H1 (cell line): ENCODE data around the gene CHD9. TPM values are rescaled to one million over a fixed set of nuclear protein-coding genes. Genes with fewer than 3 reads are reported as not detected.
A peak's percentile ranks its signal among the peaks of the same experiment; 100 is the strongest.

Experiments
- CTCF ChIA-PET: fragments of 300-600 bp; sonication (Branson Sonifier 250); formaldehyde crosslinking; loops from one replicate; lab custom pipeline; 2021; ENCODE audit not compliant: partially characterized antibody; lab: Charles Lee
- POLR2A ChIA-PET: fragments of 300-600 bp; sonication (Branson Sonifier 250); formaldehyde crosslinking; loops from one replicate; lab custom pipeline; 2021; ENCODE audit warnings: inconsistent platforms; ENCODE audit not compliant: partially characterized antibody; lab: Charles Lee
- DNase-seq, 2 experiments: peaks; one replicate each; pipeline versions ENCODE4 v3.0.0 to v3.0.0-alpha.2; 2010 to 2022; ENCODE audit warnings: low spot score in 2 of 2, low read depth in 1 of 2, mixed read lengths in 1 of 2
- FAIRE-seq: peaks from 2 replicates; lab custom pipeline; 2011; peaks lifted over from hg19 to GRCh38; lab: Jason Lieb, UNC
- H2AFZ ChIP-seq: 2 replicates; pipeline ENCODE4 v1.8.1; 2012; ENCODE audit warnings: low read length, inconsistent platforms
- H2AK5ac ChIP-seq: 2 replicates; pipeline ENCODE4 v1.6.1; 2013; ENCODE audit warnings: low read depth, low read length
- H2BK120ac ChIP-seq: replicated peaks from 2 replicates; pipeline ENCODE3; 2013; ENCODE audit warnings: low read depth, low read length, inconsistent platforms
- H2BK12ac ChIP-seq: 2 replicates; pipeline ENCODE4 v1.6.1; 2013; ENCODE audit warnings: low read depth, low read length
- H2BK15ac ChIP-seq: 2 replicates; pipeline ENCODE4 v1.6.1; 2013; ENCODE audit warnings: low read length
- H2BK20ac ChIP-seq: 2 replicates; pipeline ENCODE4 v1.6.1; 2013; ENCODE audit warnings: low read length
- H2BK5ac ChIP-seq: 2 replicates; pipeline ENCODE4 v1.6.1; 2013; ENCODE audit warnings: low read depth, low read length
- H3K14ac ChIP-seq: 2 replicates; pipeline ENCODE4 v1.6.1; 2013; ENCODE audit warnings: inconsistent platforms; ENCODE audit not compliant: insufficient read length
- H3K18ac ChIP-seq: 2 replicates; pipeline ENCODE4 v1.6.1; 2013; ENCODE audit warnings: low read length; ENCODE audit errors: extremely low read depth
- H3K23ac ChIP-seq: 2 replicates; pipeline ENCODE4 v1.6.1; 2013; ENCODE audit warnings: inconsistent platforms; ENCODE audit not compliant: insufficient read length
- H3K23me2 ChIP-seq: 2 replicates; pipeline ENCODE4 v1.6.1; 2013; ENCODE audit warnings: low read depth, low read length
- H3K27ac ChIP-seq: 2 replicates; pipeline ENCODE4 v1.6.1; 2011; ENCODE audit warnings: low read depth, low read length, inconsistent platforms
- H3K27me3 ChIP-seq, 4 experiments: replicated peaks in 1 of 4; 1 replicate in 1 of 4; 2 replicates in 3 of 4; pipeline versions ENCODE4 v1.6.1 to v1.8.1; 2011 to 2013; ENCODE audit warnings: low read length in 3 of 4, mild to moderate bottlenecking in 3 of 4, inconsistent platforms in 2 of 4, mixed read lengths in 2 of 4, moderate library complexity in 1 of 4; ENCODE audit not compliant: control insufficient read depth in 3 of 4, insufficient read depth in 3 of 4; ENCODE audit errors: extremely low read depth in 1 of 4
- H3K36me3 ChIP-seq, 4 experiments: 2 replicates each; pipeline versions ENCODE4 v1.6.1 to v1.8.1; 2011 to 2013; ENCODE audit warnings: mild to moderate bottlenecking in 4 of 4, low read length in 3 of 4, moderate library complexity in 2 of 4, control low read depth in 1 of 4, inconsistent platforms in 1 of 4; ENCODE audit not compliant: insufficient read depth in 4 of 4, control insufficient read depth in 2 of 4
- H3K4ac ChIP-seq: replicated peaks from 2 replicates; pipeline ENCODE3; 2013; ENCODE audit warnings: low read length, low read depth, mixed read lengths, inconsistent platforms; ENCODE audit not compliant: insufficient read length
- H3K4me1 ChIP-seq, 4 experiments: replicated peaks in 1 of 4; 1 replicate in 1 of 4; 2 replicates in 3 of 4; pipeline versions ENCODE4 v1.6.1 to v1.8.1; 2011 to 2013; ENCODE audit warnings: low read length in 3 of 4, inconsistent platforms in 2 of 4, mixed read lengths in 1 of 4; ENCODE audit not compliant: insufficient read depth in 4 of 4, control insufficient read depth in 3 of 4
- H3K4me2 ChIP-seq, 2 experiments: 2 replicates each; pipeline versions ENCODE4 v1.6.1 to v1.8.1; 2011 to 2013; ENCODE audit warnings: low read depth in 2 of 2, low read length in 2 of 2, control low read depth in 1 of 2, inconsistent platforms in 1 of 2, mild to moderate bottlenecking in 1 of 2; ENCODE audit not compliant: insufficient read depth in 1 of 2
- H3K4me3 ChIP-seq, 4 experiments: fragments of 200-600, 300-600 bp in 1 of 4; sonication (generic), shearing (Covaris generic), sonication (Bioruptor Twin) in 1 of 4; 2 replicates each; pipeline versions ENCODE4 v1.5.1 to v1.8.1; 2011 to 2016; ENCODE audit warnings: low read length in 4 of 4, low read depth in 3 of 4, control low read depth in 2 of 4, inconsistent platforms in 2 of 4, mild to moderate bottlenecking in 2 of 4, mixed read lengths in 1 of 4, moderate library complexity in 1 of 4; ENCODE audit not compliant: insufficient read depth in 2 of 4; ENCODE audit errors: extremely low read depth in 1 of 4
- H3K56ac ChIP-seq: replicated peaks from 2 replicates; pipeline ENCODE3; 2013; ENCODE audit warnings: low read depth, mild to moderate bottlenecking, mixed read lengths, low read length, inconsistent platforms; ENCODE audit not compliant: insufficient read length
- H3K79me1 ChIP-seq: 2 replicates; pipeline ENCODE4 v1.6.1; 2013; ENCODE audit warnings: low read depth, low read length, control low read depth
- H3K79me2 ChIP-seq, 2 experiments: 2 replicates each; pipeline versions ENCODE4 v1.6.1 to v1.8.1; 2012 to 2013; ENCODE audit warnings: low read length in 2 of 2, mild to moderate bottlenecking in 2 of 2, inconsistent platforms in 1 of 2; ENCODE audit not compliant: insufficient read depth in 2 of 2, control insufficient read depth in 1 of 2
- H3K9ac ChIP-seq, 4 experiments: replicated peaks in 1 of 4; 1 replicate in 1 of 4; 2 replicates in 3 of 4; pipeline versions ENCODE4 v1.6.1 to v1.8.1; 2011 to 2013; ENCODE audit warnings: low read depth in 3 of 4, low read length in 3 of 4, control low read depth in 2 of 4, mild to moderate bottlenecking in 2 of 4, moderate library complexity in 2 of 4, inconsistent platforms in 1 of 4; ENCODE audit errors: extremely low read depth in 1 of 4
- H3K9me3 ChIP-seq, 2 experiments: 2 replicates each; pipeline versions ENCODE4 v1.6.1 to v1.8.1; 2012 to 2013; ENCODE audit warnings: mild to moderate bottlenecking in 2 of 2, moderate library complexity in 2 of 2, control low read depth in 1 of 2, inconsistent platforms in 1 of 2, low read depth in 1 of 2, low read length in 1 of 2, mixed read lengths in 1 of 2; ENCODE audit not compliant: insufficient read depth in 2 of 2
- H4K20me1 ChIP-seq, 2 experiments: replicated peaks in 1 of 2; 2 replicates each; pipeline versions ENCODE3 to v1.8.1; 2011 to 2013; ENCODE audit warnings: inconsistent platforms in 2 of 2, low read length in 2 of 2, mild to moderate bottlenecking in 1 of 2; ENCODE audit not compliant: insufficient read depth in 2 of 2, control insufficient read depth in 1 of 2
- H4K5ac ChIP-seq: 2 replicates; pipeline ENCODE4 v1.6.1; 2013; ENCODE audit warnings: low read length, low read depth, mixed read lengths, inconsistent platforms; ENCODE audit not compliant: insufficient read length
- H4K8ac ChIP-seq: 2 replicates; pipeline ENCODE4 v1.8.0; 2013; ENCODE audit warnings: mild to moderate bottlenecking, moderate library complexity, low read length, inconsistent platforms; ENCODE audit not compliant: insufficient read depth; ENCODE audit errors: extremely low read depth
- H4K91ac ChIP-seq: replicated peaks from 2 replicates; pipeline ENCODE3; 2013; ENCODE audit warnings: low read length, mixed read lengths, inconsistent platforms; ENCODE audit not compliant: insufficient read length
- HDAC6 ChIP-seq: IDR thresholded peaks from one replicate; pipeline ENCODE4 v1.7.1; 2012; ENCODE audit warnings: low read depth, mild to moderate bottlenecking, inconsistent platforms, low read length, moderate library complexity
- JUN ChIP-seq: IDR thresholded peaks from 2 replicates; pipeline ENCODE4 v1.6.1; 2011; ENCODE audit warnings: low read depth, mild to moderate bottlenecking, improper control_type of control experiment, low read length
- WGBS, 2 experiments: shearing (Covaris generic) in 1 of 2; methylation state at CpG; one replicate each; pipeline versions ENCODE4 v1.1.6 to v1.1.7; 2013 to 2015; ENCODE audit warnings: low lambda C conversion rate in 2 of 2, mixed read lengths in 2 of 2, inconsistent platforms in 1 of 2, low coverage in 1 of 2, missing lambda C conversion rate in 1 of 2; ENCODE audit not compliant: insufficient replicate concordance in 2 of 2, insufficient coverage in 1 of 2, insufficient read length in 1 of 2; ENCODE audit errors: extremely low coverage in 1 of 2, missing lambda C conversion rate in 1 of 2; 5-methylcytosine and 5-hydroxymethylcytosine counted together
- polyA plus RNA-seq, 7 experiments: library from polyadenylated mRNA; depleted of rRNA in 3 of 7; stranded (reverse) in 5 of 7; unstranded in 2 of 7; fragments of >200 nt in 5 of 7; fragments of 200-250 nt in 2 of 7; gene quantifications; 1 replicate in 5 of 7; 2 replicates in 1 of 7; 4 replicates in 1 of 7; pipeline versions ENCODE4 v1.2.1 to v1.2.3, GENCODE V29; 2011 to 2013; ENCODE audit warnings: missing spikeins in 2 of 7, mixed read lengths in 2 of 7
- total RNA-seq: library from RNA; stranded (reverse); fragmentation: NEBNext Ultra II Directional; extraction: Animal tissue kit (Norgen Biotek cat#: 25700); gene quantifications from 2 replicates; pipeline ENCODE4 v1.2.1, GENCODE V29; 2021

Gene CHD9
- total and polyA plus RNA-seq, 2 of the 8 experiments (the other 6 are each of a cell fraction or from before 2014, with no cell fraction given) = 9.9 to 32.4 TPM

- Histone ChIP-seq H2BK20ac (no peak overlapping the region), H2AFZ (0 out of 2 replicates have a peak overlapping the region, but pooled peaks have one; percentile 42), H3K27ac (no peak overlapping the region; the same call in 1 of the 2 replicates), H3K27me3 (no peaks in the 10 kb centered on the region; a peak in 1 of 7 replicates), H4K91ac (peak overlapping the region; percentile 96), H3K18ac (peak overlapping the region; percentile 64; the same call in 1 of the 2 replicates), H3K4me1 (peaks cover 6 to 9% (median 8%) of the 10 kb centered on the region in 4 experiments; a peak in 5 of 7 replicates), H3K36me3 (no peaks in the 10 kb centered on the region), H4K5ac (peak overlapping the region; percentile 17), H2BK12ac (peak overlapping the region; percentile 70; the same call in 1 of the 2 replicates), H3K4me3 (peak overlapping the region in 3 of 4 experiments; percentile 12 to 68 (median 30); a peak in 4 of 8 replicates), H3K23ac (no peak overlapping the region), H2BK5ac (peak overlapping the region; percentile 53; the same call in 1 of the 2 replicates), H3K4ac (peak overlapping the region; percentile 2), H3K9ac (peak overlapping the region in 2 of 4 experiments; percentile 35 to 43; a peak in 3 of 7 replicates), H3K9me3 (no peaks in the 10 kb centered on the region), H3K79me1 (peaks cover 5% of the 10 kb centered on the region; the same call in 1 of the 2 replicates), H4K20me1 (no peaks in the 10 kb centered on the region), H3K79me2 (peaks cover 0 to 26% of the 10 kb centered on the region in 2 experiments; a peak in 2 of 4 replicates), H2BK15ac (0 out of 2 replicates have a peak overlapping the region, but pooled peaks have one; percentile 63), H3K56ac (no peak overlapping the region), H3K14ac (no peak overlapping the region), H4K8ac (peak overlapping the region; percentile 90; the same call in 1 of the 2 replicates), H3K4me2 (peak overlapping the region; percentile 82 to 85), H2BK120ac (peak overlapping the region; percentile 73), H2AK5ac (no peak overlapping the region), H3K23me2 (peaks cover 7% of the 10 kb centered on the region; the same call in 1 of the 2 replicates)
- no peak for FAIRE-seq
- POLR2A ChIA-PET = interaction anchor here (0.8 to 3.2 kb wide), 12 partner anchors 8 to 154 kb away, joined by 3 to 21 read pairs (median 5); no protein-coding TSS in a partner anchor
- WGBS, 2 experiments = 64% methylated on average over 13 of the region's 13 CpGs; no CpG with 5 or more reads in 1 of the 2 experiments
- DNase-seq = no peak
- CTCF ChIA-PET = interaction anchor here (0.7 to 4.1 kb wide), 15 partner anchors 11 to 154 kb away, joined by 3 to 21 read pairs (median 7); no protein-coding TSS in a partner anchor
- TF ChIP-seq JUN (no peak), HDAC6 (no peak)
Observed at GRCh38 chr16:53053967-53054669, 673 bp upstream of the CHD9 start.
